ENCODE measurements around the gene KLK7.

DNA sequence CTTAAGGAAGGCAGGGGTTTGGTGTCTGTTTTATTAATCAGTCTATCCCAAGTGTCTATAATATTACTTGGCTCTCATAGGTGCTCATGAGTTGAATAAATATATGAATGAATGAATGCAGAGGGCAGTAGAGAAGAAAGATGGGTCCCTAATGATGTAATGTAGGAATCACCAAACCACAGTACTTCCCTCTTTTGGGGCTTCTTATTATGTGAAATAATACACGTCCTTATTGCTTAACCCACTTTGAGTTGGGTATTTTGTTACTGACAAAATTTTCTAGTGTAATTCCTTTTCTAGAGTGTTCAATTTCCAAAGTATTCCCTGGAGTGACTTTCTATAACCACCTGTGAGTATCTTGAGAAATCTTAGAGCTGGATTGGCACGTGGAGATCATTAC lies 44.1 kb downstream of the KLK7 start:
- TF ChIP-seq TAF1 (IDR thresholded peaks at IDR 0.05; ENCODE audit: low read depth) (no peak), YY1 (IDR thresholded peaks at IDR 0.05; ENCODE audit: low read depth) (no peak), EP300 (IDR thresholded peaks at IDR 0.05; ENCODE audit: borderline replicate concordance) (no peak), NFIC (IDR thresholded peaks at IDR 0.05) (no peak), TCF12 (IDR thresholded peaks at IDR 0.05; ENCODE audit: low read depth) (no peak), CEBPB (IDR thresholded peaks at IDR 0.05) (no peak), CREB1 (IDR thresholded peaks at IDR 0.05; ENCODE audit: low read depth) (no peak), FOXM1 (IDR thresholded peaks at IDR 0.05; ENCODE audit: borderline replicate concordance, low read depth) (no peak), EGR1 (IDR thresholded peaks at IDR 0.05) (no peak), TEAD4 (IDR thresholded peaks at IDR 0.05) (no peak), ZBTB7A (IDR thresholded peaks at IDR 0.05; ENCODE audit: low read depth) (no peak)
- TF ChIP-seq, protein P1, sequence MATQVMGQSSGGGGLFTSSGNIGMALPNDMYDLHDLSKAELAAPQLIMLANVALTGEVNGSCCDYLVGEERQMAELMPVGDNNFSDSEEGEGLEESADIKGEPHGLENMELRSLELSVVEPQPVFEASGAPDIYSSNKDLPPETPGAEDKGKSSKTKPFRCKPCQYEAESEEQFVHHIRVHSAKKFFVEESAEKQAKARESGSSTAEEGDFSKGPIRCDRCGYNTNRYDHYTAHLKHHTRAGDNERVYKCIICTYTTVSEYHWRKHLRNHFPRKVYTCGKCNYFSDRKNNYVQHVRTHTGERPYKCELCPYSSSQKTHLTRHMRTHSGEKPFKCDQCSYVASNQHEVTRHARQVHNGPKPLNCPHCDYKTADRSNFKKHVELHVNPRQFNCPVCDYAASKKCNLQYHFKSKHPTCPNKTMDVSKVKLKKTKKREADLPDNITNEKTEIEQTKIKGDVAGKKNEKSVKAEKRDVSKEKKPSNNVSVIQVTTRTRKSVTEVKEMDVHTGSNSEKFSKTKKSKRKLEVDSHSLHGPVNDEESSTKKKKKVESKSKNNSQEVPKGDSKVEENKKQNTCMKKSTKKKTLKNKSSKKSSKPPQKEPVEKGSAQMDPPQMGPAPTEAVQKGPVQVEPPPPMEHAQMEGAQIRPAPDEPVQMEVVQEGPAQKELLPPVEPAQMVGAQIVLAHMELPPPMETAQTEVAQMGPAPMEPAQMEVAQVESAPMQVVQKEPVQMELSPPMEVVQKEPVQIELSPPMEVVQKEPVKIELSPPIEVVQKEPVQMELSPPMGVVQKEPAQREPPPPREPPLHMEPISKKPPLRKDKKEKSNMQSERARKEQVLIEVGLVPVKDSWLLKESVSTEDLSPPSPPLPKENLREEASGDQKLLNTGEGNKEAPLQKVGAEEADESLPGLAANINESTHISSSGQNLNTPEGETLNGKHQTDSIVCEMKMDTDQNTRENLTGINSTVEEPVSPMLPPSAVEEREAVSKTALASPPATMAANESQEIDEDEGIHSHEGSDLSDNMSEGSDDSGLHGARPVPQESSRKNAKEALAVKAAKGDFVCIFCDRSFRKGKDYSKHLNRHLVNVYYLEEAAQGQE (IDR thresholded peaks at IDR 0.05; ENCODE audit: low read depth): no peak
- TF ChIP-seq, protein P2, sequence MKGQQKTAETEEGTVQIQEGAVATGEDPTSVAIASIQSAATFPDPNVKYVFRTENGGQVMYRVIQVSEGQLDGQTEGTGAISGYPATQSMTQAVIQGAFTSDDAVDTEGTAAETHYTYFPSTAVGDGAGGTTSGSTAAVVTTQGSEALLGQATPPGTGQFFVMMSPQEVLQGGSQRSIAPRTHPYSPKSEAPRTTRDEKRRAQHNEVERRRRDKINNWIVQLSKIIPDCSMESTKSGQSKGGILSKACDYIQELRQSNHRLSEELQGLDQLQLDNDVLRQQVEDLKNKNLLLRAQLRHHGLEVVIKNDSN (IDR thresholded peaks at IDR 0.05): no peak
- TF ChIP-seq, protein P3, sequence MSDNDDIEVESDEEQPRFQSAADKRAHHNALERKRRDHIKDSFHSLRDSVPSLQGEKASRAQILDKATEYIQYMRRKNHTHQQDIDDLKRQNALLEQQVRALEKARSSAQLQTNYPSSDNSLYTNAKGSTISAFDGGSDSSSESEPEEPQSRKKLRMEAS (IDR thresholded peaks at IDR 0.05): no peak

Data from Ishikawa (cell line).